Fibroblast of the conjunctiva (primary cell): Measurements from ENCODE around the gene UNC5B.

ENCODE experiments used
- DNase-seq: peaks from one replicate; pipeline ENCODE4 v3.0.0-alpha.2; 2010; ENCODE audit warnings: low read depth

UNC5B gene

DNA sequence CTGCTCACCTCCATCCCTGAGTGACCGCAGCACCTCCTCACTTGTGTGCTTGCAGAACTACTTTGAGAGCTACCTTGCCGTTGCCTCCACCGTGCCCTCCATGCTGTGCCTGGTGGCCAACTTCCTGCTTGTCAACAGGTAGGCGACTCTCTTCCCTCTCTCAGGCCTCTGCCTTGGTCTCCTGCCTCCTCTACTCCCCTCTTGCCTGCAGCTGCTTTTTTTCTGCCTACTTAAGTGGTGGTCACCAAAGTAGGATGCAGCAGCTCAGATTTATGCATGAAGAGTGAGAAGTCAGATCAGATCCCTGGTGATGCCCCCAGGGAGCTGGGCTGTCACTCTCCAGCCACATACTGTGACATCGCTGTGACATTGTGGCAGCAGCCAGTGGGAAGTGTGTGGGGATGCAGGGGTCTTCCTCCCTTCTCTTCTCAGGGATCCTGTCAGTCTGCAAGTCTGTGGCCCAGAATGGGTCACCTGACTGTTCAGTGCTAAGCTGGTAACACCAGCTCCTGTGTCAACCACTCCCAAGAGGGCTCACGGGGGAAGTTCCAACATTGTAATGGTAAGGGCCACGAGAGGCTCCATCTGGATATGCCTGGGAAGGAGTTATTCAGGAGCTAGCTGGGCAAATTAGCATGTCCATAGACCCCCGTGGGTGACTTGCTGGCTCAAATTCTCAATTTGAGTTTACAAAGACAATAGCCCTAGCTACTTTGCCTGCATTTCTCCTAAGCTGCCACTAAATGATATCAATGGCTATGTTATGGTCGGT lies 132.0 kb downstream of the UNC5B start:
- DNase-seq = no peak

DNA sequence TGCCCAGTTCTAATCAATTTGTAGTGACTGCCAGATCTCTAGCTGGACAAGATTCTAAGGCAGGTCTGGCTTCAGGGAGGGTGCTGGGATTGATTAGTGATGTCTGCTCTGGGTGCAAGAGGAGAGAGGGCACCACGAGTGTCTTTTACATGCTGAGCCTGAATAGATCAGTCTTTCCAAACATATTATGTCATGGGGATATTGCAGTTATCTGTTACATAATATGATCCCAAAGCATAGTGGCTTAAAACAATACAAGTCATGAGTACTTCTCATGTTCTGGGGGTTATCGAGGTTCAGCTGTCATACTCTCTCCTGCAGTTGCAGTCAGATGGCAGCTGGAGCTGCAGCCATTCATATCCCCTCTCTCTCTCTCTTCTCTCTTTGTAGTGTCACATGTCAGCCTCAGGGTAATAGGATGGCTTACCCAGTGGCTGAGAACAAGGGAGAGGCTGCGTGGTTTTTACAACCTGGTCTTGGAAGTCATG lies 132.7 kb downstream of the UNC5B start:
- no peak for DNase-seq

DNA sequence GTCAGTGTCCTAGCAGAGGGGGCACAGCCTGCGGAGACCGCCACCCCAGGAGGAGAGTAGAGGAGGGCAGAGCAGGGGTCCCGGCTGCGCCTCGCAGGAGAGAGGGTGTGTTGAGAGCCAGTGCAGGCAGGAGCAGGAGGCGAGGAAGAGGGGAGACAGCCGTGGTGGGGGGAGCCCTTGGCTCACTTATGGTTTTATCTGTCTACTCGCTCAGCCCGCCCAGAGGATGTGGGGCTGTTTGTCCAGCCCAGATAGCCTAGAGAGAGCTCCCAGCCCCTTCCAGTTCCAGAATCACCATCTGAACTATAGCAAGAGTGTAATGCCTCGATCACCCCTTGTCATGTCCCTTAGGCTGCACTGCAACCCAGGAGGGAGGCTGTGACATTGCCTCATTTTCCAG lies 133.3 kb downstream of the UNC5B start:
- no peak for DNase-seq

DNA sequence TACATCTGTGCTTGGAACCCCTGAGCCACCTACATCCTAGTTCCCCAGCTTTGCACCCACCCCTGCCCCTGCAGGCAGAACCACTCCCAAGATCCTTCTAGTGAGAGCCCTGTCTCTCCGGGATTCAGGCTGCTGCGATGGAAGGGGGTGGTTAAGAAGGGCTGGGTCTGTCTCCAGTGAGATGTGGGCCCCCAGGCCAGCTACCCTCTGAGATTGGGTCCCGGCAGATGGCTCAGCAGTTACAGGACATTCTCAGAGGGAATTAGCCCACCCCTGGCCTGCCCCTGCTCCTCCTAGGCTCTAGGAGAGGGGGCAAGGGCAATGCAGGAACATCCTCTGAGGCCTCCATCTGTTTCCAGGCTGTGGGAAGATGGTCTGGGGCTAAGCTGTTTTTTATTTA lies 134.4 kb downstream of the UNC5B start:
- DNase-seq = no peak

DNA sequence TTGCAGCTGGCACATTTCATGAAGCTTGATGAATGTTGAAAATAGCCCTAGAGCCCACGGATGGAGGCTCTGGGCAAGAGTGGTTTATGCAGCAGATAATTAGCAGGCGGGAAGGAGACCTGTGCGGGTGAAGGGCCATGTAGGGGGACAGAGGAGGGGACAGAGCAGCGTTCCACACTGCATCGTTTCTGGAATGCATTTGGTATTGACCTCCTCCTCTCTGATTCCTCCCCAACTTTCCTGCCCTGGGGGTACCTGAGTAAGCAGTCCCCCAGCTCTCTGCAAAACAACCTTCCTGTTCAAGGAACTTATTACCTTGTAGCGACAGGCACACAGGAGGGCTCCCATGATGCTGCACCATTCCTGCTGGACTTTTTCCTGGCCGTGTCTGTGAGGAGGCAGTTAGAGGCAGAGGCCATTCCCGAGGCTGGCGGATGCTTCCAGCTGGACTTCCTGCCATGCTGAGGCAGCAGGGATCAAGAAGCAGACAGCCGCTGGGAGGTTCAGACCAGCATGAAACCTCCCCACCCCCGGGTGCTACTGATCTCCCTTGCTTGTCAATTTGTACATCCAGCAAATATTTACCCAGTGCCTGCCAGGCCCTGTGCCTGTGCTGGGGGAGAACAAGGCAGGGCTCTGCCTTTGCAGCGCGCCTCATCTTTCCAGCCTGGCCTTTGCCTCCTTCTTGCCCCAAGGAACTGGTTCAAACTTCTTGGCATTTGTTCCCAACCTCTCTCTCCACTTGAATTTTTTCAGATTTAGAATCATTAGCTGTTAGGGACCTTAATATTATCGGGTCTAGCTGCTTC lies 135.4 kb downstream of the UNC5B start:
- no peak for DNase-seq

DNA sequence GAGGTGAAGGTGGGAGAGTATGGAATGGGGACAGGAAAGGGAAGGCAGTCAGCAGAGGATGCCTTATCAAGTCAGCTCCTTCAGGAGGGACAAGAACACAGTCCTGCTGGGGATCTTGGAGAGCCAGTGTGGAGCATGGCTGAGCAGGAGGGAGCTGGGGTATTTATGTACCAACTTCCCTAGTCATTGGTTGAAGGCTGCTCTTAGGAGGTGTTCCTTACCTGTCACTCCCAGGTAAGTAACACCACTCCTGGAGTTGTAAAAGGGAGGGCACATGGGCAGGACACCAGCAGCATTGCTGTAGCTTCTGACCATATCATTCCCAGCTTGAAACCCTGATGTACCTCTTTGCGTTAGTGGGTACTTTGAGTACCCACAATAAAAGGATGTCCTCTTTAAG lies 136.5 kb downstream of the UNC5B start:
- DNase-seq = no peak

DNA sequence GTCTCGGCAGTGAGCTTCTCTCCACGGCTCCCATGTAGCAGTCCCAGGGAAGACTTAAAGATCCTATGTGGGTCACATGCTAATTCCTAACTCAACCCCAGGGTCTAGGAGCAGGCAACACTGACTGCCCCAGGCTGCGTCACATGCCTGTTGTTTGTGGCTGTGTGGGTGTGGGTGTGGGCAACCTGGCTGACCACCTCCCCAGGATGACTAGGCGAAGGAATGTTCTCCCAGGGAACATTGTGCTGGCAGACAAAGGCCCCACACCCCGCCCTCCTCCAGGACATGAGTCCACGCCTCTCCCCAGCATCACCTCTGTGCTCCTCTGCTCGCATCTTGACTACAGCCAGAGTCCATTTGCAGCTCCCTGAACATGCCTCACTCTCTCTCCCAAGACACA lies 137.0 kb downstream of the UNC5B start:
- DNase-seq = no peak

DNA sequence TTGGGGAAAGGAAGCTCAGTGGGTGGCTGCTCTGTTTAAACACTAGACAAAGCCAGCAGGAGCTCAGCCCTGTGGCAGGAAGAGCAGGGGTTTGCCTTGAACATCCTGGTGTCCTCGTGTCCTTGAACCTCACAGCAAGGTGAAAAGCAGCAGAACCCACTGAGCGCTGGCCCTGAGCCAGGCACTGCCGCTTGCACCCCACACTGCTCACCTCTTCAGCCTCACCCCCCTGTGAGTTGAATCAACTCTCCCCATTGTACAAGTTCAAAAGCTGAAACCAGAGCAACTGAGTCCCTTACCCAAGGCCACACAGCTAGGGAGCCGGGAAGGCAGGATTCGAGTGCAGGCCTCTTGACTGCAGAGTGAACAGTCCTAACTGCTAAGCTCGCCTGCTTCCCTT lies 138.7 kb downstream of the UNC5B start:
- no peak for DNase-seq

DNA sequence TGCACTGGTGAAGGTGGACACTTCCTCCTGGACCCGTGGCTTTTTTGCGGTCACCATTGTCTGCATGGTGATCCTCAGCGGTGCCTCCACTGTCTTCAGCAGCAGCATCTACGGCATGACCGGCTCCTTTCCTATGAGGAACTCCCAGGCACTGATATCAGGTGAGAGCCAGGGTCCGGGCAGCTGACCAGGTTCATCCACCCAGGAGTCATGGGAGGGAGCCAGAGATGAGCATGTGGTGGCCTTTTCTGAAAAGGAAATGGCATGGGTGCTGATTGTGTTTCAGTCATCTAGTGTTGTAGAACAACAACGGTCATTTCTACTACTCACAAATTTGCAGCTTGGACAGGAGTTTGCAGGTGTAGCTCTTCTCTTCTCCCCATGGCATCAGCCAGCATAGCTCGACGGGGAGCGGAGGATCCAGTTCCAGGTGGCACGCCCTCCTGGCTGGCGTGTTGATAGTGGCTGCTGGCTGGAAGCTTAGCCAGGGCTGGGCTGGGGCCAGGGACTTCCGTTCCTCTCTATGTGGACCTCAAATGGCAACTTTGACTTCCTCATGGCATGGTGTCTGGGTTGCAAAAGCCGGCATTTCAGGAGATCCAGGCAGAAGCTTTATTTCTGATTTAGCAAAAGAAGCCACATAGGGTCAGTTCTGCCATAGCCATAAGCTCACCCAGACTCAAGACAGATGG lies 139.4 kb downstream of the UNC5B start:
- DNase-seq = no peak
